ENCODE data around the gene FSTL4. TPM values are rescaled to one million over a fixed set of nuclear protein-coding genes. Genes with fewer than 3 reads are reported as not detected.

Gene FSTL4
- total RNA-seq, 1 donor from 2014 or later: 0.67 TPM

- no peaks in the 10 kb centered on the region for H3K27me3 ChIP-seq
- DNase-seq (no peak), ATAC-seq (no peak)
- H3K27ac ChIP-seq: no peak overlapping the region
- H3K36me3 ChIP-seq: no peaks in the 10 kb centered on the region
- no peaks in the 10 kb centered on the region for H3K4me1 ChIP-seq
- TF ChIP-seq CTCF (IDR thresholded peaks at IDR 0.05): no peak
- H3K9me3 ChIP-seq: no peaks in the 10 kb centered on the region
- H3K4me3 ChIP-seq: no peak overlapping the region
- intact Hi-C loops (cut with DNase I): no loop called here
Observed at GRCh38 chr5:133317558-133317957, 294.8 kb downstream of the FSTL4 start.

GRCh38 chr5:133316346-133317343 is 295.7 kb downstream of the FSTL4 start:
- no peak for TF ChIP-seq CTCF (IDR thresholded peaks at IDR 0.05)
- Histone ChIP-seq H3K27me3 (no peaks in the 10 kb centered on the region), H3K27ac (no peak overlapping the region), H3K9me3 (no peaks in the 10 kb centered on the region), H3K4me1 (no peaks in the 10 kb centered on the region), H3K4me3 (no peak overlapping the region), H3K36me3 (no peaks in the 10 kb centered on the region)
- intact Hi-C loops (cut with DNase I): no loop called here
- DNase-seq (no peak), ATAC-seq (peak; percentile 7)

- H3K27me3 ChIP-seq: no peaks in the 10 kb centered on the region
- H3K36me3 ChIP-seq: no peaks in the 10 kb centered on the region
- no peak overlapping the region for H3K27ac ChIP-seq
- no peak for DNase-seq
- no peak for ATAC-seq
- TF ChIP-seq CTCF (IDR thresholded peaks at IDR 0.05): no peak
- intact Hi-C loops (cut with DNase I): no loop called here
- H3K9me3 ChIP-seq: no peaks in the 10 kb centered on the region
- H3K4me3 ChIP-seq: no peak overlapping the region
- H3K4me1 ChIP-seq: no peaks in the 10 kb centered on the region
Observed at GRCh38 chr5:133314086-133314485, 298.3 kb downstream of the FSTL4 start.

GRCh38 chr5:133311176-133311575 is 301.2 kb downstream of the FSTL4 start:
- TF ChIP-seq CTCF (IDR thresholded peaks at IDR 0.05): no peak
- Histone ChIP-seq H3K36me3 (no peaks in the 10 kb centered on the region), H3K4me1 (no peaks in the 10 kb centered on the region), H3K27me3 (no peaks in the 10 kb centered on the region), H3K9me3 (no peaks in the 10 kb centered on the region), H3K27ac (no peak overlapping the region), H3K4me3 (no peak overlapping the region)
- DNase-seq: no peak
- ATAC-seq: no peak
- intact Hi-C loops (cut with DNase I): no loop called here

GRCh38 chr5:133309984-133310621 is 302.2 kb downstream of the FSTL4 start:
- H3K9me3 ChIP-seq: no peaks in the 10 kb centered on the region
- ATAC-seq (no peak), DNase-seq (no peak)
- intact Hi-C loops (cut with DNase I): no loop called here
- H3K36me3 ChIP-seq: no peaks in the 10 kb centered on the region
- H3K4me1 ChIP-seq: no peaks in the 10 kb centered on the region
- no peak for TF ChIP-seq CTCF (IDR thresholded peaks at IDR 0.05)
- no peak overlapping the region for H3K27ac ChIP-seq
- H3K27me3 ChIP-seq: no peaks in the 10 kb centered on the region
- H3K4me3 ChIP-seq: no peak overlapping the region
